ENCODE data around the gene SLC7A9. TPM values are rescaled to one million over a fixed set of nuclear protein-coding genes. Genes with fewer than 3 reads are reported as not detected.

The SLC7A9 gene
- total RNA-seq, 2 donors from 2014 or later, result not detected

- no peak for ATAC-seq
- H3K4me1 ChIP-seq, result no peaks in the 10 kb centered on the region
- H3K27me3 ChIP-seq, result no peaks in the 10 kb centered on the region
- no peak overlapping the region for H3K27ac ChIP-seq
- no peak for DNase-seq
- H3K4me3 ChIP-seq, result no peak overlapping the region
- TF ChIP-seq CTCF (IDR thresholded peaks at IDR 0.05) (no peak), POLR2A (IDR thresholded peaks at IDR 0.05) (no peak)
- WGBS, 2 donors, result 80 to 92% methylated on average over 2 to 4 of the region's 4 CpGs
- H3K9me3 ChIP-seq, result no peaks in the 10 kb centered on the region
- H3K36me3 ChIP-seq (replicated peaks in 1 of 2; ENCODE audit: insufficient read depth in 1 of 2, low read depth in 2 of 2), result no peaks in the 10 kb centered on the region
- intact Hi-C loops (cut with DNase I), result no loop called here
Measured at GRCh38 chr19:32828139-32828538, 41.4 kb downstream of the SLC7A9 start.

DNA sequence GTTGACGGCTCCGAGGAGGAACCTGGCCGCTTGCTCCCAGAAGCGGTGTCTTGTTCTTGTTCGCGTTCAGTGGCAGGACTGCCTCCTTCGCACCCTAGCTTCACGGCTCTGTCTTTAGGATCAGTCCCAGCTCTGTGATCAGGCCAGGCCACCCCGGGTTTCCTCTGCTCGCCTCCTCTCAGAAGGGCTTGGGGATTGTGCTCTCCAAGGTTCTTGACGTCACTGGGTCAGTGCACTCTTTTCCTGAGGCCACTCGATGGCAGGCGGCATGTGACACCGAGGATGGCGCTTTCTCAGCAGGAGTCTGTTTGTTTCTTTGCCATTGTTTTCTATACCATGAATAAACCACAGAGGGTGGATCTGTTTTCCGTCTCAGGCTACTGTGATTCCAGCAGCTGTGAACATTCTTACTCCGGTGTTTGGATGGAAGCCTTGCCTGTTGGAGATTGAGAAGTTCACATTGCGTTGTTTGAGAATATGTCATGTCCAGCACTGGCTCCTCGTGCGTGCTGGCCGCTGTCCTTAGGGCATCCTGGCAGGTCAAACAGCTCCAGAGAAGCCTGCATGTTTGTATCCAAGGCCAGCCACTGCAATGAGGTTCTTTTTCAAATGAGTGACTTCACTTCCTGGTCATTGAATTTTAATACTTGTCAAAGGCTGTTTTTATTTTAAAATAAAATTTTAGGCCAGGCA, 44.5 kb downstream of the SLC7A9 start:
- no peaks in the 10 kb centered on the region for H3K4me1 ChIP-seq
- no peak for DNase-seq
- H3K4me3 ChIP-seq, result no peak overlapping the region
- WGBS, 2 donors, result 58 to 81% methylated on average over 21 of the region's 21 CpGs
- no peaks in the 10 kb centered on the region for H3K27me3 ChIP-seq
- H3K9me3 ChIP-seq, result no peaks in the 10 kb centered on the region
- TF ChIP-seq POLR2A (IDR thresholded peaks at IDR 0.05) (no peak), CTCF (IDR thresholded peaks at IDR 0.05) (no peak)
- intact Hi-C loops (cut with DNase I), result no loop called here
- H3K36me3 ChIP-seq (replicated peaks in 1 of 2; ENCODE audit: insufficient read depth in 1 of 2, low read depth in 2 of 2), result no peaks in the 10 kb centered on the region
- H3K27ac ChIP-seq, result no peak overlapping the region
- ATAC-seq, result no peak

GRCh38 chr19:32824191-32824751, 45.3 kb downstream of the SLC7A9 start:
- H3K4me3 ChIP-seq, result no peak overlapping the region
- 37 to 51% methylated on average over 15 to 20 of the region's 20 CpGs for WGBS, 2 donors
- DNase-seq, result no peak

DNA sequence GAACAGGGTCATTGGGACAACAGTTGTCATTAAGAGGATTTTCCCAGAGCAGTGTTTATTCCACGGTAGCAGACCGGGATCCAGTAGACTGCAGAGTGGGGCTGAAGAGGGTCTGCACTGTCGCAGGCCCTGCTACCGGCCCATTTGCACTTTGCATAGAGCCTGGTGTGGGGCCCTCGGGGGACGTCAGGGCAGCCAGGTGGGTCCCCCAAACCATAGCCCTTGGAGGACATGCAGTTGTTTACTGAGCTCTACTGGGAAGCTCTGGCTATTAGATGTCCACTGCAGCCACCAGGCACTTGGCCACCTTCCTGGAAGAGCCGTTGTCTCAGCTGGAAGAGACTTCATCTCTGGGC, 45.8 kb downstream of the SLC7A9 start:
- intact Hi-C loops (cut with DNase I), result no loop called here
- Histone ChIP-seq H3K9me3 (no peaks in the 10 kb centered on the region), H3K4me1 (no peaks in the 10 kb centered on the region), H3K36me3 (replicated peaks in 1 of 2; ENCODE audit: insufficient read depth in 1 of 2, low read depth in 2 of 2) (no peaks in the 10 kb centered on the region), H3K27me3 (no peaks in the 10 kb centered on the region), H3K4me3 (no peak overlapping the region), H3K27ac (no peak overlapping the region)
- 60 to 83% methylated on average over 2 to 7 of the region's 7 CpGs for WGBS, 2 donors
- TF ChIP-seq CTCF (IDR thresholded peaks at IDR 0.05) (no peak), POLR2A (IDR thresholded peaks at IDR 0.05) (no peak)
- ATAC-seq, result no peak
- DNase-seq, result no peak

More at GRCh38 chr19:32824191-32824751, 45.3 kb downstream of the SLC7A9 start:
- TF ChIP-seq POLR2A (IDR thresholded peaks at IDR 0.05), result no peak
- TF ChIP-seq CTCF (IDR thresholded peaks at IDR 0.05), result no peak
- Histone ChIP-seq H3K4me1 (no peaks in the 10 kb centered on the region), H3K27ac (no peak overlapping the region), H3K36me3 (replicated peaks in 1 of 2; ENCODE audit: insufficient read depth in 1 of 2, low read depth in 2 of 2) (no peaks in the 10 kb centered on the region), H3K9me3 (no peaks in the 10 kb centered on the region), H3K27me3 (no peaks in the 10 kb centered on the region)
- ATAC-seq, result no peak
- intact Hi-C loops (cut with DNase I), result no loop called here
